Activated CD4-positive, alpha-beta T cell treated with anti-CD3 and anti-CD28 coated beads, Interleukin-2, amount 10 ng/mL, durations not matched to agents 24 days and 14 days (primary cell): ENCODE data around the gene INO80. TPM values are rescaled to one million over a fixed set of nuclear protein-coding genes. Genes with fewer than 3 reads are reported as not detected.

ENCODE experiments used
- DNase-seq: peaks from one replicate; pipeline ENCODE4 v3.0.0; 2022
- H3K27ac Mint-ChIP-seq: one replicate; pipeline ENCODE4 v1.8.0; 2022; ENCODE audit warnings: mild to moderate bottlenecking, mixed read lengths
- H3K27me3 Mint-ChIP-seq: one replicate; pipeline ENCODE4 v1.8.0; 2022; ENCODE audit warnings: mixed read lengths
- H3K36me3 Mint-ChIP-seq: one replicate; pipeline ENCODE4 v1.8.0; 2022; ENCODE audit warnings: low read depth, mild to moderate bottlenecking, mixed read lengths
- H3K4me1 Mint-ChIP-seq: one replicate; pipeline ENCODE4 v1.8.0; 2021; ENCODE audit warnings: mixed read lengths
- H3K4me3 Mint-ChIP-seq: one replicate; pipeline ENCODE4 v1.8.0; 2022; ENCODE audit warnings: mild to moderate bottlenecking, moderate library complexity, mixed read lengths
- H3K9me3 Mint-ChIP-seq: one replicate; pipeline ENCODE4 v1.8.0; 2021; ENCODE audit warnings: mixed read lengths
- intact Hi-C: fragments of 100-400 bp; cut with micrococcal nuclease; formaldehyde crosslinking; loops from one replicate; pipeline ENCODE4 v1.15.1; 2023
- total RNA-seq: library from RNA; stranded (reverse); gene quantifications from 2 replicates; pipeline ENCODE4 v1.2.3, GENCODE V29; 2022

Gene INO80
- total RNA-seq, 1 donor from 2014 or later, result 37.2 TPM

GRCh38 chr15:40991355-40991754 is 124.7 kb downstream of the INO80 start:
- H3K36me3 Mint-ChIP-seq, result peaks cover 58% of the 10 kb centered on the region
- peaks cover 21% of the 10 kb centered on the region for H3K4me1 Mint-ChIP-seq
- H3K27me3 Mint-ChIP-seq, result no peaks in the 10 kb centered on the region
- no peak for DNase-seq
- H3K27ac Mint-ChIP-seq, result peak overlapping the region; percentile 68
- H3K9me3 Mint-ChIP-seq, result peaks cover 6% of the 10 kb centered on the region
- intact Hi-C loops, result no loop called here
- peak overlapping the region; percentile 1 for H3K4me3 Mint-ChIP-seq

GRCh38 chr15:40990789-40991188 is 125.3 kb downstream of the INO80 start:
- intact Hi-C loops, result no loop called here
- H3K9me3 Mint-ChIP-seq, result peaks cover 6% of the 10 kb centered on the region
- H3K27ac Mint-ChIP-seq, result peak overlapping the region; percentile 68
- H3K4me3 Mint-ChIP-seq, result peak overlapping the region; percentile 1
- peaks cover 58% of the 10 kb centered on the region for H3K36me3 Mint-ChIP-seq
- DNase-seq, result no peak
- H3K27me3 Mint-ChIP-seq, result no peaks in the 10 kb centered on the region
- peaks cover 20% of the 10 kb centered on the region for H3K4me1 Mint-ChIP-seq

- intact Hi-C loops, result no loop called here
- peaks cover 56% of the 10 kb centered on the region for H3K36me3 Mint-ChIP-seq
These were observed 126.0 kb downstream of the INO80 start for GRCh38 chr15:40990080-40990479.

GRCh38 chr15:40988156-40988555 is 127.9 kb downstream of the INO80 start:
- DNase-seq, result no peak
- H3K9me3 Mint-ChIP-seq, result peaks cover 6% of the 10 kb centered on the region

More at GRCh38 chr15:40990080-40990479, 126.0 kb downstream of the INO80 start:
- no peak for DNase-seq
- H3K27ac Mint-ChIP-seq, result peak overlapping the region; percentile 68
- H3K4me1 Mint-ChIP-seq, result peaks cover 17% of the 10 kb centered on the region
- H3K9me3 Mint-ChIP-seq, result peaks cover 6% of the 10 kb centered on the region
- H3K4me3 Mint-ChIP-seq, result no peak overlapping the region
- no peaks in the 10 kb centered on the region for H3K27me3 Mint-ChIP-seq

GRCh38 chr15:40986820-40987219 is 129.3 kb downstream of the INO80 start:
- Mint-ChIP-seq H3K27ac (no peak overlapping the region), H3K27me3 (no peaks in the 10 kb centered on the region)

More at GRCh38 chr15:40988156-40988555, 127.9 kb downstream of the INO80 start:
- Mint-ChIP-seq H3K4me3 (no peak overlapping the region), H3K36me3 (peaks cover 60% of the 10 kb centered on the region), H3K27ac (no peak overlapping the region), H3K4me1 (peaks cover 17% of the 10 kb centered on the region), H3K27me3 (no peaks in the 10 kb centered on the region)
- intact Hi-C loops, result no loop called here

GRCh38 chr15:40985541-40986330 is 130.3 kb downstream of the INO80 start:
- H3K4me1 Mint-ChIP-seq, result peaks cover 8% of the 10 kb centered on the region
- no peak overlapping the region for H3K4me3 Mint-ChIP-seq
- no peak for DNase-seq
- H3K9me3 Mint-ChIP-seq, result peaks cover 6% of the 10 kb centered on the region
- no peaks in the 10 kb centered on the region for H3K27me3 Mint-ChIP-seq
- H3K36me3 Mint-ChIP-seq, result peaks cover 72% of the 10 kb centered on the region
- intact Hi-C loops, result no loop called here
- H3K27ac Mint-ChIP-seq, result no peak overlapping the region

More at GRCh38 chr15:40986820-40987219, 129.3 kb downstream of the INO80 start:
- peaks cover 17% of the 10 kb centered on the region for H3K4me1 Mint-ChIP-seq
- peaks cover 70% of the 10 kb centered on the region for H3K36me3 Mint-ChIP-seq
- H3K9me3 Mint-ChIP-seq, result peaks cover 6% of the 10 kb centered on the region
- intact Hi-C loops, result no loop called here
- no peak for DNase-seq
- no peak overlapping the region for H3K4me3 Mint-ChIP-seq

- Mint-ChIP-seq H3K4me1 (peaks cover under 1% of the 10 kb centered on the region), H3K9me3 (peaks cover 6% of the 10 kb centered on the region), H3K27me3 (no peaks in the 10 kb centered on the region), H3K36me3 (peaks cover 72% of the 10 kb centered on the region), H3K4me3 (no peak overlapping the region), H3K27ac (no peak overlapping the region)
- DNase-seq, result no peak
- intact Hi-C loops, result no loop called here
These were observed 131.1 kb downstream of the INO80 start for GRCh38 chr15:40984964-40985363.

- H3K4me1 Mint-ChIP-seq, result no peaks in the 10 kb centered on the region
These were observed 131.7 kb downstream of the INO80 start for GRCh38 chr15:40984406-40984805.

GRCh38 chr15:40982855-40983254 is 133.2 kb downstream of the INO80 start:
- intact Hi-C loops, result no loop called here
- H3K4me1 Mint-ChIP-seq, result no peaks in the 10 kb centered on the region
- no peaks in the 10 kb centered on the region for H3K27me3 Mint-ChIP-seq
- no peak overlapping the region for H3K4me3 Mint-ChIP-seq
- H3K27ac Mint-ChIP-seq, result no peak overlapping the region
- H3K36me3 Mint-ChIP-seq, result peaks cover 77% of the 10 kb centered on the region
- no peaks in the 10 kb centered on the region for H3K9me3 Mint-ChIP-seq
- no peak for DNase-seq

More at GRCh38 chr15:40984406-40984805, 131.7 kb downstream of the INO80 start:
- Mint-ChIP-seq H3K27me3 (no peaks in the 10 kb centered on the region), H3K9me3 (peaks cover under 1% of the 10 kb centered on the region), H3K36me3 (peaks cover 71% of the 10 kb centered on the region), H3K4me3 (no peak overlapping the region), H3K27ac (no peak overlapping the region)
- intact Hi-C loops, result no loop called here
- no peak for DNase-seq

- Mint-ChIP-seq H3K9me3 (no peaks in the 10 kb centered on the region), H3K36me3 (peaks cover 75% of the 10 kb centered on the region), H3K4me1 (peaks cover 3% of the 10 kb centered on the region), H3K27ac (no peak overlapping the region), H3K27me3 (no peaks in the 10 kb centered on the region), H3K4me3 (no peak overlapping the region)
- intact Hi-C loops, result no loop called here
- no peak for DNase-seq
These were observed 134.9 kb downstream of the INO80 start for GRCh38 chr15:40981186-40981585.

- Mint-ChIP-seq H3K9me3 (no peaks in the 10 kb centered on the region), H3K27ac (no peak overlapping the region), H3K4me3 (no peak overlapping the region), H3K36me3 (peaks cover 60% of the 10 kb centered on the region), H3K4me1 (peaks cover 3% of the 10 kb centered on the region), H3K27me3 (no peaks in the 10 kb centered on the region)
- intact Hi-C loops, result no loop called here
- DNase-seq, result no peak
These were observed 137.5 kb downstream of the INO80 start for GRCh38 chr15:40978562-40978961.

- Mint-ChIP-seq H3K36me3 (peaks cover 57% of the 10 kb centered on the region), H3K4me3 (no peak overlapping the region), H3K27ac (no peak overlapping the region), H3K27me3 (no peaks in the 10 kb centered on the region), H3K9me3 (no peaks in the 10 kb centered on the region), H3K4me1 (peaks cover 3% of the 10 kb centered on the region)
- no peak for DNase-seq
- intact Hi-C loops, result no loop called here
These were observed 137.9 kb downstream of the INO80 start for GRCh38 chr15:40978141-40978540.

GRCh38 chr15:40976819-40977218 is 139.3 kb downstream of the INO80 start:
- Mint-ChIP-seq H3K4me1 (peaks cover 3% of the 10 kb centered on the region), H3K27me3 (no peaks in the 10 kb centered on the region), H3K27ac (no peak overlapping the region), H3K9me3 (no peaks in the 10 kb centered on the region), H3K36me3 (peaks cover 45% of the 10 kb centered on the region), H3K4me3 (no peak overlapping the region)
- DNase-seq, result no peak
- intact Hi-C loops, result no loop called here

- Mint-ChIP-seq H3K4me1 (peaks cover 3% of the 10 kb centered on the region), H3K27ac (no peak overlapping the region), H3K4me3 (no peak overlapping the region), H3K27me3 (no peaks in the 10 kb centered on the region), H3K9me3 (no peaks in the 10 kb centered on the region), H3K36me3 (peaks cover 26% of the 10 kb centered on the region)
- intact Hi-C loops, result no loop called here
- DNase-seq, result no peak
These were observed 141.2 kb downstream of the INO80 start for GRCh38 chr15:40974879-40975278.
